A549 (cell line): ENCODE results near the gene PDLIM3.

Source experiments
- CEBPB ChIP-seq, 2 experiments: fragments of >200 bp in 1 of 2; sonication (Bioruptor Twin) in 1 of 2; formaldehyde crosslinking in 1 of 2; IDR thresholded peaks; 2 replicates each; pipeline ENCODE4 v1.6.1; 2012 to 2016
- CTCF ChIP-seq: fragments of >200 bp; sonication (Bioruptor Twin); formaldehyde crosslinking; IDR thresholded peaks from 3 replicates; pipeline ENCODE4 v1.5.1; 2016
- E2F6 ChIP-seq: IDR thresholded peaks from 2 replicates; pipeline ENCODE4 v1.6.1; 2012; ENCODE audit warnings: low read depth, borderline replicate concordance
- EP300 ChIP-seq, 2 experiments: fragments of >200 bp; sonication (Bioruptor Twin); formaldehyde crosslinking; IDR thresholded peaks; 2 replicates in 1 of 2; 3 replicates in 1 of 2; pipeline ENCODE4 v1.6.1; 2016 to 2017
- ESRRA ChIP-seq: fragments of 150-350 bp; IDR thresholded peaks from 2 replicates; pipeline ENCODE4 v1.6.1; 2014; ENCODE audit warnings: mild to moderate bottlenecking, low read length, borderline replicate concordance
- HDAC2 ChIP-seq: fragments of 200-600 bp; sonication (generic); IDR thresholded peaks from 2 replicates; pipeline ENCODE4 v1.6.1; 2016
- HMGXB4 ChIP-seq: fragments of 250-450 bp; sonication (Bioruptor Pico); IDR thresholded peaks from 2 replicates; pipeline ENCODE4 v1.5.0; 2021; ENCODE audit warnings: mild to moderate bottlenecking, moderate library complexity, borderline replicate concordance
- KDM1A ChIP-seq: fragments of 200-600 bp; sonication (generic); IDR thresholded peaks from 2 replicates; pipeline ENCODE4 v1.6.1; 2016; ENCODE audit warnings: low read depth, mild to moderate bottlenecking
- MAFK ChIP-seq: fragments of 450-650 bp; IDR thresholded peaks from 2 replicates; pipeline ENCODE4 v1.6.1; 2014; ENCODE audit not compliant: partially characterized antibody
- MAZ ChIP-seq: fragments of 150-350 bp; IDR thresholded peaks from 2 replicates; pipeline ENCODE4 v1.6.1; 2014; ENCODE audit warnings: antibody characterized with exemption, low read depth, low read length, borderline replicate concordance
- POLR2A ChIP-seq: IDR thresholded peaks from 2 replicates; pipeline ENCODE4 v1.6.1; 2012; ENCODE audit warnings: mild to moderate bottlenecking, low read length
- RCOR1 ChIP-seq: fragments of 150-350 bp; IDR thresholded peaks from 2 replicates; pipeline ENCODE4 v1.6.1; 2014; ENCODE audit warnings: antibody characterized with exemption, low read length, low read depth
- RFX5 ChIP-seq: fragments of 450-650 bp; IDR thresholded peaks from 2 replicates; pipeline ENCODE4 v1.7.1; 2014; ENCODE audit warnings: antibody characterized with exemption, mild to moderate bottlenecking, moderate library complexity
- SREBF2 ChIP-seq: fragments of 450-650 bp; IDR thresholded peaks from 2 replicates; pipeline ENCODE4 v1.6.1; 2014; ENCODE audit warnings: mild to moderate bottlenecking, moderate library complexity

GRCh38 chr4:185469580-185470154 lies 65.6 kb downstream of the PDLIM3 start:
- TF ChIP-seq HMGXB4 (CRISPR knock-in tag) (no peak), CTCF (no peak), RCOR1 (no peak), CEBPB (IDR thresholded peaks at IDR 0.05) (no peak), SREBF2 (no peak), POLR2A (no peak), HDAC2 (no peak), ESRRA (no peak), MAZ (no peak), E2F6 (no peak), EP300 (IDR thresholded peaks at IDR 0.05) (no peak), MAFK (no peak), KDM1A (no peak), RFX5 (no peak)
